Mesodermal cell (in vitro differentiated cells): ENCODE data around the gene INPP5A.

ENCODE experiments used
- H3K27ac ChIP-seq: 2 replicates; pipeline ENCODE4 v1.7.0; 2013; ENCODE audit warnings: mild to moderate bottlenecking, low read depth, low read length, moderate library complexity; ENCODE audit not compliant: severe bottlenecking
- H3K36me3 ChIP-seq: 2 replicates; pipeline ENCODE4 v1.7.1; 2013; ENCODE audit warnings: mild to moderate bottlenecking, low read length, moderate library complexity; ENCODE audit not compliant: control insufficient read depth, insufficient read depth
- H3K4me1 ChIP-seq: one replicate; pipeline ENCODE4 v1.7.1; 2013; ENCODE audit warnings: mild to moderate bottlenecking, low read length; ENCODE audit not compliant: insufficient read depth, control insufficient read depth, poor library complexity, severe bottlenecking
- H3K4me3 ChIP-seq: 2 replicates; pipeline ENCODE4 v1.7.0; 2013; ENCODE audit warnings: low read length, control low read depth, mild to moderate bottlenecking; ENCODE audit not compliant: insufficient read depth, poor library complexity, severe bottlenecking; ENCODE audit errors: extremely low read depth
- H3K9me3 ChIP-seq: 2 replicates; pipeline ENCODE4 v1.7.1; 2013; ENCODE audit warnings: mild to moderate bottlenecking, low read length, moderate library complexity; ENCODE audit not compliant: control insufficient read depth
- WGBS, 2 experiments: methylation state at CpG; one replicate each; pipeline ENCODE4 v1.1.5; 2013; ENCODE audit warnings: missing lambda C conversion rate in 2 of 2; ENCODE audit not compliant: insufficient coverage in 2 of 2; 5-methylcytosine and 5-hydroxymethylcytosine counted together

Gene INPP5A

GRCh38 chr10:132605390-132605789 lies 67.8 kb downstream of the INPP5A start:
- no peak overlapping the region for H3K27ac ChIP-seq
- 84 to 90% methylated on average over 8 of the region's 8 CpGs for WGBS, 2 experiments
- H3K4me1 ChIP-seq: no peaks in the 10 kb centered on the region
- H3K4me3 ChIP-seq: no peak overlapping the region
- peaks cover 6% of the 10 kb centered on the region for H3K9me3 ChIP-seq
- no peaks in the 10 kb centered on the region for H3K36me3 ChIP-seq

GRCh38 chr10:132606031-132606491 lies 68.5 kb downstream of the INPP5A start:
- H3K4me1 ChIP-seq: no peaks in the 10 kb centered on the region
- H3K4me3 ChIP-seq: no peak overlapping the region
- H3K9me3 ChIP-seq: no peaks in the 10 kb centered on the region
- H3K27ac ChIP-seq: no peak overlapping the region
- 95 to 96% methylated on average over 10 to 11 of the region's 28 CpGs for WGBS, 2 experiments
- no peaks in the 10 kb centered on the region for H3K36me3 ChIP-seq

GRCh38 chr10:132606536-132607316 lies 69.1 kb downstream of the INPP5A start:
- Histone ChIP-seq H3K4me1 (no peaks in the 10 kb centered on the region), H3K27ac (no peak overlapping the region), H3K9me3 (no peaks in the 10 kb centered on the region), H3K4me3 (no peak overlapping the region), H3K36me3 (no peaks in the 10 kb centered on the region)
- 92 to 93% methylated on average over 29 to 36 of the region's 40 CpGs for WGBS, 2 experiments

GRCh38 chr10:132607491-132607890 lies 69.9 kb downstream of the INPP5A start:
- H3K9me3 ChIP-seq: no peaks in the 10 kb centered on the region
- 90 to 94% methylated on average over 16 to 20 of the region's 20 CpGs for WGBS, 2 experiments
- no peaks in the 10 kb centered on the region for H3K4me1 ChIP-seq
- no peaks in the 10 kb centered on the region for H3K36me3 ChIP-seq
- H3K27ac ChIP-seq: no peak overlapping the region
- H3K4me3 ChIP-seq: no peak overlapping the region

GRCh38 chr10:132607961-132608495 lies 70.4 kb downstream of the INPP5A start:
- Histone ChIP-seq H3K4me1 (no peaks in the 10 kb centered on the region), H3K36me3 (no peaks in the 10 kb centered on the region), H3K4me3 (no peak overlapping the region), H3K9me3 (no peaks in the 10 kb centered on the region), H3K27ac (no peak overlapping the region)
- 94 to 98% methylated on average over 22 to 24 of the region's 25 CpGs for WGBS, 2 experiments

- Histone ChIP-seq H3K36me3 (no peaks in the 10 kb centered on the region), H3K27ac (no peak overlapping the region), H3K4me3 (no peak overlapping the region), H3K9me3 (no peaks in the 10 kb centered on the region), H3K4me1 (no peaks in the 10 kb centered on the region)
- 89 to 90% methylated on average over 15 of the region's 18 CpGs for WGBS, 2 experiments
Measured at GRCh38 chr10:132608511-132609195, 71.1 kb downstream of the INPP5A start.

GRCh38 chr10:132609211-132609610 lies 71.6 kb downstream of the INPP5A start:
- peaks cover 2% of the 10 kb centered on the region for H3K36me3 ChIP-seq
- no peak overlapping the region for H3K27ac ChIP-seq
- no peaks in the 10 kb centered on the region for H3K4me1 ChIP-seq
- H3K9me3 ChIP-seq: no peaks in the 10 kb centered on the region
- 95 to 100% methylated on average over 7 to 12 of the region's 14 CpGs for WGBS, 2 experiments
- no peak overlapping the region for H3K4me3 ChIP-seq

- Histone ChIP-seq H3K36me3 (peaks cover 8% of the 10 kb centered on the region), H3K4me1 (no peaks in the 10 kb centered on the region), H3K4me3 (no peak overlapping the region), H3K9me3 (no peaks in the 10 kb centered on the region), H3K27ac (no peak overlapping the region)
- WGBS, 2 experiments: 93 to 98% methylated on average over 12 to 18 of the region's 20 CpGs
Measured at GRCh38 chr10:132610071-132610701, 72.6 kb downstream of the INPP5A start.

- Histone ChIP-seq H3K36me3 (peaks cover 8% of the 10 kb centered on the region), H3K27ac (no peak overlapping the region), H3K4me3 (no peak overlapping the region), H3K4me1 (no peaks in the 10 kb centered on the region), H3K9me3 (no peaks in the 10 kb centered on the region)
- 90 to 92% methylated on average over 4 to 5 of the region's 5 CpGs for WGBS, 2 experiments
Measured at GRCh38 chr10:132611026-132611910, 73.7 kb downstream of the INPP5A start.

GRCh38 chr10:132611986-132612385 lies 74.4 kb downstream of the INPP5A start:
- Histone ChIP-seq H3K36me3 (peaks cover 8% of the 10 kb centered on the region), H3K27ac (no peak overlapping the region), H3K4me3 (no peak overlapping the region), H3K4me1 (no peaks in the 10 kb centered on the region), H3K9me3 (no peaks in the 10 kb centered on the region)
- WGBS, 2 experiments: 90 to 100% methylated on average over 3 of the region's 3 CpGs
